Nephron progenitor cell (in vitro differentiated cells): Measurements from ENCODE around the gene METTL25B.

Experiments used
- DNase-seq: peaks from one replicate; pipeline ENCODE4 v3.0.0; 2021
- H3K27ac Mint-ChIP-seq: 2 replicates; pipeline ENCODE4 v1.8.0; 2021; ENCODE audit warnings: mild to moderate bottlenecking, moderate library complexity, mixed read lengths
- H3K27me3 Mint-ChIP-seq: 2 replicates; pipeline ENCODE4 v1.8.0; 2021; ENCODE audit warnings: mild to moderate bottlenecking, low read depth, mixed read lengths; ENCODE audit not compliant: poor library complexity
- H3K36me3 Mint-ChIP-seq: 2 replicates; pipeline ENCODE4 v1.8.0; 2021; ENCODE audit warnings: low read depth, mixed read lengths
- H3K4me1 Mint-ChIP-seq: 2 replicates; pipeline ENCODE4 v1.8.0; 2021; ENCODE audit warnings: mixed read lengths
- H3K4me3 Mint-ChIP-seq: 2 replicates; pipeline ENCODE4 v1.8.0; 2021; ENCODE audit warnings: mild to moderate bottlenecking, moderate library complexity, mixed read lengths
- H3K9me3 Mint-ChIP-seq: 2 replicates; pipeline ENCODE4 v1.8.0; 2021; ENCODE audit warnings: mild to moderate bottlenecking, moderate library complexity, mixed read lengths
- TF ChIP-seq, protein P1 (sequence below): fragments of 200-600 bp; sonication (generic); IDR thresholded peaks from 2 replicates; pipeline ENCODE4 v1.5.0; 2021; ENCODE audit warnings: antibody characterized with exemption

METTL25B gene

DNA sequence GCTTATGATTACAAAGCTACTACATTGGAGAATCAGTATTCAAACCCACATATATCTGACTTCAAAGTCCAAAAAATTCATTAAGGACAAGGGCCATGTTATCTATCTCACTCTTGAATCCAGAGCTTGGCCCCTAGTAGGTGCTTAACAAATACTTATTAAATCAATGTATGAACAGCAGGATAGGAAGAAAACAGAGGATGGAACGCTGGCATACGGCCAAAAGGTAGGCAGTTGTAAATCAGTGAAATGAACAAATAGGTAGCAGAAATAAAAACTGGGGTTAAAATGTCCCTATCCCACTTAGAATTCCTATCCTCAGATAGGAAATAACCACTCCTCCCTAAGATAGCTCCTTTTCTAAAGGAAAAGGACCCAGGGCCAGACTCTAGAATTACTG, 10.6 kb downstream of the METTL25B start:
- DNase-seq = no peak
- peaks cover 39% of the 10 kb centered on the region for H3K4me1 Mint-ChIP-seq
- no peak overlapping the region for H3K27ac Mint-ChIP-seq
- no peaks in the 10 kb centered on the region for H3K9me3 Mint-ChIP-seq
- H3K4me3 Mint-ChIP-seq = peak overlapping the region; percentile 64
- TF ChIP-seq, protein P1, sequence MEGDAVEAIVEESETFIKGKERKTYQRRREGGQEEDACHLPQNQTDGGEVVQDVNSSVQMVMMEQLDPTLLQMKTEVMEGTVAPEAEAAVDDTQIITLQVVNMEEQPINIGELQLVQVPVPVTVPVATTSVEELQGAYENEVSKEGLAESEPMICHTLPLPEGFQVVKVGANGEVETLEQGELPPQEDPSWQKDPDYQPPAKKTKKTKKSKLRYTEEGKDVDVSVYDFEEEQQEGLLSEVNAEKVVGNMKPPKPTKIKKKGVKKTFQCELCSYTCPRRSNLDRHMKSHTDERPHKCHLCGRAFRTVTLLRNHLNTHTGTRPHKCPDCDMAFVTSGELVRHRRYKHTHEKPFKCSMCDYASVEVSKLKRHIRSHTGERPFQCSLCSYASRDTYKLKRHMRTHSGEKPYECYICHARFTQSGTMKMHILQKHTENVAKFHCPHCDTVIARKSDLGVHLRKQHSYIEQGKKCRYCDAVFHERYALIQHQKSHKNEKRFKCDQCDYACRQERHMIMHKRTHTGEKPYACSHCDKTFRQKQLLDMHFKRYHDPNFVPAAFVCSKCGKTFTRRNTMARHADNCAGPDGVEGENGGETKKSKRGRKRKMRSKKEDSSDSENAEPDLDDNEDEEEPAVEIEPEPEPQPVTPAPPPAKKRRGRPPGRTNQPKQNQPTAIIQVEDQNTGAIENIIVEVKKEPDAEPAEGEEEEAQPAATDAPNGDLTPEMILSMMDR = no peak
- no peaks in the 10 kb centered on the region for H3K27me3 Mint-ChIP-seq
- peaks cover 33% of the 10 kb centered on the region for H3K36me3 Mint-ChIP-seq

DNA sequence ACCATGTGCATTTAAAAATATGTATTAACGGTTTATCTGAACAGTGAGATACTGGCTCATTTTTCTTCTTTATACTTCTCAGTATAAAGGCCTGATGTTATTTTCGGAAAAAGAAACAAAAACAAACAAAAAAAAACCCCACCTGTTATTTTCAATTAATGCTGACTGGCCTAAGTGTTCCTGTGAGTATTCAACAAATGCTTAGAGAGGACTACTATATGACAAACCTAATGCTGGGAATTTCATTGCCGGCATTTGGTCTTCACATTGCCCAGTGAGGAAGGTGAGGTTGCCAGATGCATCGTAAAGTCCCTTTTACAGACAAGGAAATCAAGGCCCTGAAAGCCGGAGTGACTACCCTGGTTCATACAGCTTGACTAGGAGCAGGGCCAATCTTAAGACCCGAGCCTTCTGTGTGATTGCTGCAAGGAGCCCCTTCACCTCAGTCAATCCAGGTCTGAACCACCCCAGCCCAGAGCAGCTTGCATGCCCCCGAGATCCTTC, 12.0 kb downstream of the METTL25B start:
- peaks cover 44% of the 10 kb centered on the region for H3K4me1 Mint-ChIP-seq
- peak overlapping the region; percentile 96 for H3K27ac Mint-ChIP-seq
- no peaks in the 10 kb centered on the region for H3K27me3 Mint-ChIP-seq
- DNase-seq = no peak
- H3K36me3 Mint-ChIP-seq = peaks cover 36% of the 10 kb centered on the region
- peak overlapping the region; percentile 95 for H3K4me3 Mint-ChIP-seq
- TF ChIP-seq, protein P1 = no peak
- no peaks in the 10 kb centered on the region for H3K9me3 Mint-ChIP-seq

DNA sequence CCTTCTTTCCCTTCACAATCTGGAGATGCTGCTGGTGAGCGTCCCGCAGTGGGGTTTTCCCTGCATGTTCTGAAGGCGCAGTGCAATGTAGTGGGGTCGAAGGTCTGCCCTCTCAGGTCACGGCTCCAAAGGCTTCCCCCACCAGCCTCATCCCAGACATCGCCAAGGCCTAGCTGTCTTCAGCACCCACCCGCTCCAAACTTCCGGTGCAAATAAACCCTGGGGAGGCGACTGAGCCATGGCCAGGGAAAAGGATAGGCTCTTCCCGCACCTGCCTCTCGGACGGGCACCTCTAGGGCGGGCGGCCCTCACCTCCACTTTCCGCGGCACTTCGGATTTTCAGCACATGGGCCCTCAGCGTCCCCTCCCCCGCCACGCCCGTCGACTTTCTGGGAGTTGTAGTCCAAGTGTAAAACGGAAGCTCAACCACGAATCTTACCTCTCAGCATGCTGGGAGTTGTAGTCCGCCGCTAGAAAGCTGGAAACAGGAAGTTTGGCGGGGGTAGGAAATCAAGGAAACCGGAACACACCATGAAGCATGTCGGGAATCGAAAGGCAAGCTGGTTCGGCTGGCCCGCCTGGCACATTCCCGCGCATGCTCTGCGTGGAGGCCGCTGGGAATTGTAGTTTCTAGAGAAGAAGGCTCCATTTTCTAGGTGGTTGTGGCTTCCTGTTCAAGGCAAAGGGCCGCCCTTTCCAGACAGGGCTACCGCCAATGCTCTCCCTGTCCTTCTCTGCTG, 12.6 kb downstream of the METTL25B start, which contains the start of gene MRPL24:
Gene MRPL24 (minus strand): TSS at position 348 of the 740 bp plus-strand sequence. CDS start 2,384 bp downstream, outside the sequence.
- DNase-seq = peak; percentile 94
- Mint-ChIP-seq H3K4me3 (peak within 1 kb of the TSS; percentile 95), H3K27ac (peak within 1 kb of the TSS; percentile 99), H3K27me3 (no peaks in the 10 kb centered on the region), H3K4me1 (peaks cover 50% of the 10 kb centered on the region), H3K9me3 (no peaks in the 10 kb centered on the region), H3K36me3 (peaks cover 33% of the 10 kb centered on the region)
- TF ChIP-seq, protein P1 = no peak

DNA sequence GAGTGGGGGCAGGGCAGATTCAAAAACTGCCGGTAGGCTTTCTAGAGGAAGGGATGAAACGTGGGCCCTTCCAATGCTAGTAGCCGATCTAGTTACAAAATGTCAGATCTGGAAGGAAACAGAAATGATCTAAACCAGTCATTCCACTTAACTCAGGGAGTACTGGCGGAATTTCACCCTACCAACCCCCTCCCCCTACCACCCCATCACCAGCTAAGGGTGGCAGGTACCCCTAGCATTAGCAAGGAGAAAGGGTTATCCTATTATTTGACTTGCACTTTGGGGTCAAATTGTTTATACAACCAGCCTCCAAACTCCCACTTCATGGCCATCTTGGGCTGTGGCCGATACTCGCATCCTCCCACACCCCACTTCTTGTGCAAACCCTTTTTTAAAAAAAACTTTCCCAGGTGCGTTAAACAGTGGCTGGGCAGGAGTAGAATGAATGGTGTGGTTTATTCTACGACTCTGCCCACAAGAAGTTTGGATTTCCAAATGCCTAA, 13.3 kb downstream of the METTL25B start:
- TF ChIP-seq, protein P1 = no peak
- Mint-ChIP-seq H3K9me3 (no peaks in the 10 kb centered on the region), H3K27me3 (no peaks in the 10 kb centered on the region), H3K4me1 (peaks cover 56% of the 10 kb centered on the region), H3K4me3 (peak overlapping the region; percentile 95), H3K27ac (peak overlapping the region; percentile 99), H3K36me3 (peaks cover 35% of the 10 kb centered on the region)
- DNase-seq = no peak

DNA sequence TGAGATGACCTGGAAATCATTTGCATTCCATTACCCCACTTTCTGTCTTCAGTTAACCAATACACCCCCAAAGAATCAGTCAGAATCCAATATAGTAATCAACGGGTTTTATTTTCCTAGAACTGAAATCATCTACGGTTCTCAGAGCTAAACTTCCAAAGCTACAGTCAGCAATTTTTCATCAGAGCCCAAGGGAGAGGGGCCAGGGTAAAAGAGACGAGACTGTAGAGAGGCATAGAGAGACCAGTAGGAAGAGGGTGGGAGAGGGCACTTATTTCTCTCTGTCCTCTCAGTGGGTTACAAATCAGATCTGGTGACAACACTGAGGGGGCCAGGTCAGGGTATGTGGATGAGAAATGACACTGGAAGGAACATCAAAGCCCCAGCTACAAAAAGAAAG, 13.7 kb downstream of the METTL25B start:
- Mint-ChIP-seq H3K4me3 (peak overlapping the region; percentile 35), H3K27ac (peak overlapping the region; percentile 99), H3K27me3 (no peaks in the 10 kb centered on the region), H3K4me1 (peaks cover 60% of the 10 kb centered on the region), H3K9me3 (no peaks in the 10 kb centered on the region), H3K36me3 (peaks cover 35% of the 10 kb centered on the region)
- TF ChIP-seq, protein P1 = no peak
- DNase-seq = no peak
